Measurements from ENCODE around the gene ILF3.

DNA sequence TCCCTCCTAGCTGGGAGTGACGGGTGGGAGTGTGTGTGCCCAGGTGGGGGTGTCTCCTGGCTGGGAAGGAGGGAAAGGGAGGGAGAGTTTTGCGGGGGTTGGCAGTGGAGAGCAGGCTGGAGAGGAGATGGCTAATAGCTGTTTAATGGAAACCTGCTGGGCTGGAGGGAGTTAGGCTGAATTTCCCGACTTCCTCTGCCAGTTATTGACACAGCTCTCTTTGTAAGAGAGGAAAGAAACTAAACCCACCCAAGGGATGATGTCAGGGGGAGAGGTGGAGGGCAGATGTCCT lies 10.2 kb upstream of the ILF3 start:
- TF ChIP-seq, protein P1, sequence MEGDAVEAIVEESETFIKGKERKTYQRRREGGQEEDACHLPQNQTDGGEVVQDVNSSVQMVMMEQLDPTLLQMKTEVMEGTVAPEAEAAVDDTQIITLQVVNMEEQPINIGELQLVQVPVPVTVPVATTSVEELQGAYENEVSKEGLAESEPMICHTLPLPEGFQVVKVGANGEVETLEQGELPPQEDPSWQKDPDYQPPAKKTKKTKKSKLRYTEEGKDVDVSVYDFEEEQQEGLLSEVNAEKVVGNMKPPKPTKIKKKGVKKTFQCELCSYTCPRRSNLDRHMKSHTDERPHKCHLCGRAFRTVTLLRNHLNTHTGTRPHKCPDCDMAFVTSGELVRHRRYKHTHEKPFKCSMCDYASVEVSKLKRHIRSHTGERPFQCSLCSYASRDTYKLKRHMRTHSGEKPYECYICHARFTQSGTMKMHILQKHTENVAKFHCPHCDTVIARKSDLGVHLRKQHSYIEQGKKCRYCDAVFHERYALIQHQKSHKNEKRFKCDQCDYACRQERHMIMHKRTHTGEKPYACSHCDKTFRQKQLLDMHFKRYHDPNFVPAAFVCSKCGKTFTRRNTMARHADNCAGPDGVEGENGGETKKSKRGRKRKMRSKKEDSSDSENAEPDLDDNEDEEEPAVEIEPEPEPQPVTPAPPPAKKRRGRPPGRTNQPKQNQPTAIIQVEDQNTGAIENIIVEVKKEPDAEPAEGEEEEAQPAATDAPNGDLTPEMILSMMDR (conservative IDR thresholded peaks at IDR 0.05; ENCODE audit: low read length) = no peak
- TF ChIP-seq EZH2phosphoT487 (IDR thresholded peaks at IDR 0.05; ENCODE audit: borderline replicate concordance, low read depth, low read length) = no peak

Measured in OCI-LY7 (cell line).